HG03442 (cell line): ENCODE measurements around the gene IGFBP7.
"Not testable (repeated sequence)": the region's sequence is repeated elsewhere in the genome, so short reads cannot be mapped to it uniquely, and the experiment has no call there.

Source experiments
- ATAC-seq: cut with Tn5 transposase; IDR thresholded peaks from one replicate; pipeline ENCODE4 v1.9.1; 2021; ENCODE audit warnings: mild to moderate bottlenecking, moderate library complexity; ENCODE audit not compliant: unreplicated experiment

The IGFBP7 gene

GRCh38 chr4:57075367-57075766 is 34.8 kb downstream of the IGFBP7 start:
- no peak for ATAC-seq

- ATAC-seq: no peak
Observed at GRCh38 chr4:57074744-57075143, 35.4 kb downstream of the IGFBP7 start.

GRCh38 chr4:57073559-57073958 is 36.6 kb downstream of the IGFBP7 start:
- ATAC-seq: no peak

GRCh38 chr4:57071326-57071725 is 38.9 kb downstream of the IGFBP7 start:
- no peak for ATAC-seq

- ATAC-seq: no peak
Observed at GRCh38 chr4:57070461-57070860, 39.7 kb downstream of the IGFBP7 start.

- no peak for ATAC-seq
Observed at GRCh38 chr4:57068237-57068981, 41.8 kb downstream of the IGFBP7 start.

- no peak for ATAC-seq
Observed at GRCh38 chr4:57065730-57066482, 44.3 kb downstream of the IGFBP7 start.

GRCh38 chr4:57064811-57065711 is 45.1 kb downstream of the IGFBP7 start:
- no peak for ATAC-seq

- ATAC-seq: no peak
Observed at GRCh38 chr4:57064120-57064519, 46.1 kb downstream of the IGFBP7 start.

- no peak for ATAC-seq
Observed at GRCh38 chr4:57063518-57063917, 46.7 kb downstream of the IGFBP7 start.

GRCh38 chr4:57061395-57061794 is 48.8 kb downstream of the IGFBP7 start:
- no peak for ATAC-seq

GRCh38 chr4:57060717-57061067 is 49.5 kb downstream of the IGFBP7 start:
- not testable (repeated sequence) for ATAC-seq

- ATAC-seq: no peak
Observed at GRCh38 chr4:57059890-57060716, 50.1 kb downstream of the IGFBP7 start.

GRCh38 chr4:57055886-57056285 is 54.3 kb downstream of the IGFBP7 start:
- no peak for ATAC-seq

- ATAC-seq: no peak
Observed at GRCh38 chr4:57053508-57053907, 56.7 kb downstream of the IGFBP7 start.

GRCh38 chr4:57051524-57051923 is 58.7 kb downstream of the IGFBP7 start:
- no peak for ATAC-seq

- ATAC-seq: no peak
Observed at GRCh38 chr4:57051095-57051494, 59.1 kb downstream of the IGFBP7 start.

GRCh38 chr4:57048590-57049304 is 61.4 kb downstream of the IGFBP7 start:
- no peak for ATAC-seq

GRCh38 chr4:57047046-57047445 is 63.1 kb downstream of the IGFBP7 start:
- not testable (repeated sequence) for ATAC-seq

- no peak for ATAC-seq
Observed at GRCh38 chr4:57044996-57045395, 65.2 kb downstream of the IGFBP7 start.
